ENCODE measurements around the gene PAPPA. TPM values are rescaled to one million over a fixed set of nuclear protein-coding genes. Genes with fewer than 3 reads are reported as not detected.

PAPPA gene
- total and polyA plus RNA-seq, 2 of the 8 experiments (the other 6 are each of a cell fraction or from before 2014, with no cell fraction given), result 0.18 to 0.63 TPM

DNA sequence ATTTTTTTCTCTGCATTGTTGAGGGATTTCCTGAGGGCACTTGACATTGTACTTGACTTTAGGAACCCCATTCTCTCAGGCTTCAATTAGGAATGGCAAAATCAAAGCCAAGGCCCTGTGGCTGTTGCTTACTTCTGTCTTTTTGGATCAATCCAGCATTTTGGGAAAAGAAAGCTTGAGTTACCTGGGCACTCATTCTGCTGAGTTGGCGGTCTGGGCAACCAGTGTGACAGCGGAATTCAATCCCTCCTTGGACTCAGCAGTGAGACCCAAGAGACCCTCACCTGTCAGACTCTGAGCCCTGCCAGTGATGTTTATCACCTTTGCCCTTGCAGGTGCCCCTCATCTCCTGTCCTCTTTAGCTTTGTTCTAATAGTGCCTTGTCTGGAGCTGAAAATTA is 225.3 kb downstream of the PAPPA start:
- ChIA-PET POLR2A (ENCODE audit: partially characterized antibody) (interaction anchor here (1.3 kb wide), 1 partner anchor 10 kb away, joined by 3 read pairs; no protein-coding TSS in a partner anchor), CTCF (ENCODE audit: partially characterized antibody) (interaction anchor here (0.8 to 1.6 kb wide), 3 partner anchors 13 to 225 kb away, joined by 3 read pairs; partner anchors contain the start of gene PAPPA)
- TF ChIP-seq POLR2A (IDR thresholded peaks at IDR 0.05; ENCODE audit: control extremely low read depth in 1 of 2, low read depth in 2 of 2, low read length in 2 of 2), result no peak
- TF ChIP-seq MAFK (IDR thresholded peaks at IDR 0.05; ENCODE audit: low read depth, low read length), result no peak; the same call in 1 of the 2 replicates
- TF ChIP-seq PHF8 (conservative IDR thresholded peaks at IDR 0.05; ENCODE audit: low read depth, low read length), result no peak
- no peak for TF ChIP-seq SIX5 (IDR thresholded peaks at IDR 0.05; ENCODE audit: low read depth, low read length)
- TF ChIP-seq RAD21 (IDR thresholded peaks at IDR 0.05 in 1 of 2, conservative IDR thresholded peaks at IDR 0.05 in 1 of 2; ENCODE audit: low read depth in 2 of 2, low read length in 2 of 2), result no peak
- no peak for TF ChIP-seq NANOG (IDR thresholded peaks at IDR 0.05; ENCODE audit: insufficient read depth, low read depth, low read length, poor library complexity, severe bottlenecking)
- TF ChIP-seq, protein P1, sequence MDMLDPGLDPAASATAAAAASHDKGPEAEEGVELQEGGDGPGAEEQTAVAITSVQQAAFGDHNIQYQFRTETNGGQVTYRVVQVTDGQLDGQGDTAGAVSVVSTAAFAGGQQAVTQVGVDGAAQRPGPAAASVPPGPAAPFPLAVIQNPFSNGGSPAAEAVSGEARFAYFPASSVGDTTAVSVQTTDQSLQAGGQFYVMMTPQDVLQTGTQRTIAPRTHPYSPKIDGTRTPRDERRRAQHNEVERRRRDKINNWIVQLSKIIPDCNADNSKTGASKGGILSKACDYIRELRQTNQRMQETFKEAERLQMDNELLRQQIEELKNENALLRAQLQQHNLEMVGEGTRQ (IDR thresholded peaks at IDR 0.05; ENCODE audit: low read length), result no peak
- TF ChIP-seq GABPA (IDR thresholded peaks at IDR 0.05; ENCODE audit: borderline replicate concordance, insufficient read depth, low read length), result no peak
- no peak for TF ChIP-seq BCL11A (IDR thresholded peaks at IDR 0.05; ENCODE audit: low read depth in 2 of 2, low read length in 2 of 2)
- TF ChIP-seq HDAC2 (IDR thresholded peaks at IDR 0.05; ENCODE audit: borderline replicate concordance in 1 of 2, low read depth in 2 of 2, low read length in 2 of 2), result no peak
- TF ChIP-seq SP4 (IDR thresholded peaks at IDR 0.05; ENCODE audit: low read length), result no peak
- TF ChIP-seq SIN3A (conservative IDR thresholded peaks at IDR 0.05 in 1 of 2, IDR thresholded peaks at IDR 0.05 in 1 of 2; ENCODE audit: low read depth in 1 of 2, low read length in 2 of 2), result no peak
- H2BK5ac ChIP-seq (ENCODE audit: low read depth, low read length), result no peak overlapping the region
- no peak overlapping the region for H3K18ac ChIP-seq (ENCODE audit: extremely low read depth, low read length)
- H3K4me2 ChIP-seq (ENCODE audit: insufficient read depth in 1 of 2, low read depth in 2 of 2, low read length in 2 of 2), result no peak overlapping the region
- no peaks in the 10 kb centered on the region for H3K27me3 ChIP-seq (replicated peaks in 1 of 4; ENCODE audit: control insufficient read depth in 3 of 4, extremely low read depth in 1 of 4, insufficient read depth in 3 of 4, low read length in 3 of 4)
- H4K5ac ChIP-seq (ENCODE audit: insufficient read length, low read depth, low read length), result no peak overlapping the region
- H2BK20ac ChIP-seq (ENCODE audit: low read length), result no peak overlapping the region
- no peaks in the 10 kb centered on the region for H4K20me1 ChIP-seq (replicated peaks in 1 of 2; ENCODE audit: control insufficient read depth in 1 of 2, insufficient read depth in 2 of 2, low read length in 2 of 2)
- H3K79me1 ChIP-seq (ENCODE audit: low read depth, low read length), result no peaks in the 10 kb centered on the region
- WGBS, 2 experiments (ENCODE audit: extremely low coverage in 1 of 2, insufficient coverage in 1 of 2, insufficient read length in 1 of 2, insufficient replicate concordance in 2 of 2, low coverage in 1 of 2, low lambda C conversion rate in 2 of 2, missing lambda C conversion rate in 1 of 2), result 82% methylated on average over 2 of the region's 2 CpGs; no CpG with 5 or more reads in 1 of the 2 experiments
- DNase-seq (ENCODE audit: low read depth in 1 of 2, low spot score in 2 of 2) (no peak), FAIRE-seq (no peak)
- no peaks in the 10 kb centered on the region for H3K9me3 ChIP-seq (ENCODE audit: insufficient read depth in 2 of 2, low read depth in 1 of 2, low read length in 1 of 2)
- no peak overlapping the region for H3K4me3 ChIP-seq (ENCODE audit: extremely low read depth in 1 of 4, insufficient read depth in 2 of 4, low read depth in 3 of 4, low read length in 4 of 4)
- no peak overlapping the region for H4K91ac ChIP-seq (replicated peaks; ENCODE audit: insufficient read length, low read length)
- no peak overlapping the region for H3K23ac ChIP-seq (ENCODE audit: insufficient read length)
- no peak overlapping the region for H3K4ac ChIP-seq (replicated peaks; ENCODE audit: insufficient read length, low read depth, low read length)
- no peak overlapping the region for H3K14ac ChIP-seq (ENCODE audit: insufficient read length)
- H2BK120ac ChIP-seq (replicated peaks; ENCODE audit: low read depth, low read length), result no peak overlapping the region
- H3K79me2 ChIP-seq (ENCODE audit: control insufficient read depth in 1 of 2, insufficient read depth in 2 of 2, low read length in 2 of 2), result no peaks in the 10 kb centered on the region
- H3K4me1 ChIP-seq (replicated peaks in 1 of 4; ENCODE audit: control insufficient read depth in 3 of 4, insufficient read depth in 4 of 4, low read length in 3 of 4), result no peaks in the 10 kb centered on the region
- peaks cover 0 to 2% (median 0%) of the 10 kb centered on the region in 4 experiments; a peak in 1 of 8 replicates for H3K36me3 ChIP-seq (ENCODE audit: control insufficient read depth in 2 of 4, insufficient read depth in 4 of 4, low read length in 3 of 4)
- H3K56ac ChIP-seq (replicated peaks; ENCODE audit: insufficient read length, low read depth, low read length), result no peak overlapping the region
- no peak overlapping the region for H2AK5ac ChIP-seq (ENCODE audit: low read depth, low read length)
- no peak overlapping the region for H2BK15ac ChIP-seq (ENCODE audit: low read length)
- H2BK12ac ChIP-seq (ENCODE audit: low read depth, low read length), result no peak overlapping the region
- H4K8ac ChIP-seq (ENCODE audit: extremely low read depth, insufficient read depth, low read length), result no peak overlapping the region
- H3K27ac ChIP-seq (ENCODE audit: low read depth, low read length), result no peak overlapping the region
- H3K9ac ChIP-seq (replicated peaks in 1 of 4; ENCODE audit: extremely low read depth in 1 of 4, low read depth in 3 of 4, low read length in 3 of 4), result no peak overlapping the region; a peak in 1 of 7 replicates
- no peak overlapping the region for H2AFZ ChIP-seq (ENCODE audit: low read length)
- H3K23me2 ChIP-seq (ENCODE audit: low read depth, low read length), result no peaks in the 10 kb centered on the region

Data from H1 (cell line).